ENCODE data around the gene ATP9A. TPM values are rescaled to one million over a fixed set of nuclear protein-coding genes. Genes with fewer than 3 reads are reported as not detected.
A peak's percentile ranks its signal among the peaks of the same experiment; 100 is the strongest.

Gene ATP9A
- total and polyA plus RNA-seq, 2 experiments from 2014 or later: 11.3 to 16.9 TPM

DNA sequence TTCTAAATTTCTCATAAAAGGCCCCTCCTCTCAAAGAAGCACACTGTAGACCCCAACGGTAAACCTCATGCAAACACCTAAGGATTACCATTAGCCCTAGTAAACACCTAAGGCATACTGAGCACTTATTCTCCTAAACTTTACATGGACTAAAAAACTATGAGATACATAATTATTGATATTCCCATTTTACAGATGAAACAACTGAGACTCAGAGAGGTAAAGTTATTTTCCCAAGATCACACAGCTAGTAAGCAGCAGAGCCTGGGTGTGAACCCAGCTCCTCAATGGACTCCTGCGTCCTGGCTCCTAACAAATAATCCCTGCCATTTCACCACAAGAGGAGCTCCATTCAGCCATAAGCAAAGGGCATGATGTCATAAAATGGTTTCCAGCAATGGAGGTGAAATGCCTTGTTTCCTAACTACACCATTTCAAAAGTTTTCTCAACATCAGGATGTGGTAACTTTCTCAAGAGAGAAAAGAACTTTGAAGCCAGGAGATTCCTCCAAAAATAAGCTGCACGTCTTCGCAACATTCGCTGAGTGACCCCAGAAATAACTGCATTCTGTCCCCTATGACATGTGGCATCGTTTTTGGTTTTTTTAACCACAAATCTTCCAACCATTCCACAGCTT is 4.1 kb downstream of the ATP9A start:
- H3K36me3 ChIP-seq: no peaks in the 10 kb centered on the region
- no peaks in the 10 kb centered on the region for H3K4me1 ChIP-seq (ENCODE audit: low read depth)
- DNase-seq (ENCODE audit: low read depth in 1 of 2, low spot score in 1 of 2): peak in 1 of 2 donors; percentile 44
- H3K27me3 ChIP-seq: no peaks in the 10 kb centered on the region
- no peak for TF ChIP-seq CTCF (IDR thresholded peaks at IDR 0.05; ENCODE audit: low read depth, low read length)
- H3K27ac ChIP-seq: no peak overlapping the region
- H3K4me3 ChIP-seq: no peak overlapping the region
- no peaks in the 10 kb centered on the region for H3K9me3 ChIP-seq (ENCODE audit: low read depth)

GRCh38 chr20:51760905-51761546 is 7.2 kb downstream of the ATP9A start:
- H3K27ac ChIP-seq: no peak overlapping the region
- no peaks in the 10 kb centered on the region for H3K9me3 ChIP-seq (ENCODE audit: low read depth)

GRCh38 chr20:51759769-51760510 is 8.2 kb downstream of the ATP9A start:
- Histone ChIP-seq H3K36me3 (no peaks in the 10 kb centered on the region), H3K9me3 (ENCODE audit: low read depth) (no peaks in the 10 kb centered on the region), H3K4me3 (no peak overlapping the region), H3K27me3 (no peaks in the 10 kb centered on the region), H3K4me1 (ENCODE audit: low read depth) (no peaks in the 10 kb centered on the region), H3K27ac (no peak overlapping the region)
- DNase-seq (ENCODE audit: low read depth in 1 of 2, low spot score in 1 of 2): peak in 1 of 2 donors; percentile 9
- TF ChIP-seq CTCF (IDR thresholded peaks at IDR 0.05; ENCODE audit: low read depth, low read length): no peak

More at GRCh38 chr20:51760905-51761546, 7.2 kb downstream of the ATP9A start:
- TF ChIP-seq CTCF (IDR thresholded peaks at IDR 0.05; ENCODE audit: low read depth, low read length): no peak
- no peaks in the 10 kb centered on the region for H3K36me3 ChIP-seq
- no peaks in the 10 kb centered on the region for H3K4me1 ChIP-seq (ENCODE audit: low read depth)
- peak in 1 of 2 donors; percentile 21 for DNase-seq (ENCODE audit: low read depth in 1 of 2, low spot score in 1 of 2)
- no peak overlapping the region for H3K4me3 ChIP-seq
- no peaks in the 10 kb centered on the region for H3K27me3 ChIP-seq

DNA sequence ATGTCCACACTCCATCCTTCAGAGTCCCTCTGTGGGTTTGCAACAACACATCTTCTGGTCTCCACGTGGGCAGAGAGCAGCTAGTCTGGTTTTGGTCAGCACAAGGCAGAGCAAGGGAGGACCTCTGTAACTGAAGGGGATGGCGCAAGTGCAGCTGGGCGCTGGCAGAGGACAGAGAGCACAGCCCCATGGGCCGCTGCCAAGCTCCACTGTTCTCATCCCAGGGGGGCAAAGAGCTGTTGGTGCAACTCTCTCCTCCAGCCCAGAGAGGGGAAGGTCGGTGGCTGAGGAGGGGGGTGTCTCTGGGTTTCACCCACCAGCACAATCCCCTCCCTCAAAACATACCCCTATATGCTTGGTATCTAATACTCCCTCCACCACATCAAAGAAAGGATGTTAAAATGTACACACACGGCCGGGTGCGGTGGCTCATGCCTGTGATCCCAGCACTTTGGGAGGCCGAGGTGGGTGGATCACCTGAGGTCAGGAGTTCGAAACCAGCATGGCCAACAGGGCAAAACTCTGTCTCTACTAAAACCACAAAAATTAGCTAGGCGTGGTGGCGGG is 9.1 kb downstream of the ATP9A start:
- H3K36me3 ChIP-seq: no peaks in the 10 kb centered on the region
- H3K4me1 ChIP-seq (ENCODE audit: low read depth): no peaks in the 10 kb centered on the region
- no peak for TF ChIP-seq CTCF (IDR thresholded peaks at IDR 0.05; ENCODE audit: low read depth, low read length)
- H3K4me3 ChIP-seq: no peak overlapping the region
- no peak overlapping the region for H3K27ac ChIP-seq
- no peaks in the 10 kb centered on the region for H3K9me3 ChIP-seq (ENCODE audit: low read depth)
- DNase-seq (ENCODE audit: low read depth in 1 of 2, low spot score in 1 of 2): peak in 1 of 2 donors; percentile 32
- no peaks in the 10 kb centered on the region for H3K27me3 ChIP-seq

GRCh38 chr20:51757226-51757625 is 11.0 kb downstream of the ATP9A start:
- TF ChIP-seq CTCF (IDR thresholded peaks at IDR 0.05; ENCODE audit: low read depth, low read length): no peak
- H3K27ac ChIP-seq: no peak overlapping the region

More at GRCh38 chr20:51757226-51757625, 11.0 kb downstream of the ATP9A start:
- Histone ChIP-seq H3K9me3 (ENCODE audit: low read depth) (no peaks in the 10 kb centered on the region), H3K4me1 (ENCODE audit: low read depth) (no peaks in the 10 kb centered on the region), H3K4me3 (no peak overlapping the region), H3K36me3 (no peaks in the 10 kb centered on the region), H3K27me3 (no peaks in the 10 kb centered on the region)
- no peak for DNase-seq (ENCODE audit: low read depth in 1 of 2, low spot score in 1 of 2)

Measured in cardiac muscle cell (in vitro differentiated cells and primary cell).